Keratinocyte (primary cell): ENCODE results near the gene DPM1.

Source experiments
- CTCF ChIP-seq, 3 experiments: IDR thresholded peaks in 1 of 3; conservative IDR thresholded peaks in 1 of 3; optimal IDR thresholded peaks in 1 of 3; 2 replicates in 2 of 3; 3 replicates in 1 of 3; pipeline versions ENCODE3 to v1.5.1; 2011; ENCODE audit warnings: low read length in 3 of 3, mild to moderate bottlenecking in 3 of 3, moderate library complexity in 2 of 3, control low read depth in 1 of 3, inconsistent platforms in 1 of 3; ENCODE audit not compliant: insufficient read depth in 2 of 3; ENCODE audit errors: extremely low read depth in 1 of 3
- EZH2 ChIP-seq: IDR thresholded peaks from one replicate; pipeline ENCODE4 v1.6.1; 2012; ENCODE audit warnings: inconsistent platforms, mild to moderate bottlenecking, low read length, moderate library complexity

GRCh38 chr20:50916257-50916656 lies 42.1 kb downstream of the DPM1 start:
- TF ChIP-seq CTCF (optimal IDR thresholded peaks at IDR 0.05 in 1 of 3, IDR thresholded peaks at IDR 0.05 in 1 of 3, conservative IDR thresholded peaks at IDR 0.05 in 1 of 3; ENCODE audit: extremely low read depth in 1 of 3, insufficient read depth in 2 of 3, low read length in 3 of 3) (no peak), EZH2 (no peak)
